Measurements from ENCODE around the gene TBCCD1. TPM values are rescaled to one million over a fixed set of nuclear protein-coding genes. Genes with fewer than 3 reads are reported as not detected.
A peak's percentile ranks its signal among the peaks of the same experiment; 100 is the strongest.
"Not testable (repeated sequence)": the region's sequence is repeated elsewhere in the genome, so short reads cannot be mapped to it uniquely, and the experiment has no call there.

Gene TBCCD1
- total RNA-seq, 3 donors from 2014 or later: 12.1 to 14.4 (median 12.4) TPM

DNA sequence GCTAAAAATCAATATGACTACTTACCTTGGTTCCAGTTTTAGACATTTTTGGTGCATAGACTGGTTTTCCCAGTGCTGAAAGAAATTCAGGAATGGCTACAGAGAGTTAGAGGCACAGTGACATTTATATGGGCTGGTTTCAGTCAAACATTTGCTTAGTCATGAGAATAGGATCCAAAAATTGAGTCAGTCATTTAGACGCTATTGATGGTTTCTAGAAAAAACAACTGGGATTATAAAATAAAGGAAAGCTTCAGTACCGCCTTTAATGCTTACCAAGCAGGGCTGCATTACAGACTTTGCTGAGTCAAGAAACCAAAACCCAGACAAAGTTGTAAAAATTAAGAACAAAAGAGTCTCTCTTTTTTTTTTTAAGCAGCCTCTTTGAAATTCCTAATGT lies 22.9 kb downstream of the TBCCD1 start, which contains the start of gene CRYGS:
Gene CRYGS (minus strand): TSS at position 100 of the 400 bp plus-strand sequence. CDS start 54 bp downstream, at position 46.
- ATAC-seq (no peak), DNase-seq (no peak)
- peaks cover 19% of the 10 kb centered on the region for H3K36me3 Mint-ChIP-seq (ENCODE audit: insufficient read depth)
- no peaks in the 10 kb centered on the region for H3K27me3 Mint-ChIP-seq (ENCODE audit: low read depth)
- no peaks in the 10 kb centered on the region for H3K9me3 Mint-ChIP-seq
- peaks cover 20% of the 10 kb centered on the region for H3K4me1 Mint-ChIP-seq (ENCODE audit: low read depth)
- no peak within 1 kb of the TSS for H3K4me3 Mint-ChIP-seq

DNA sequence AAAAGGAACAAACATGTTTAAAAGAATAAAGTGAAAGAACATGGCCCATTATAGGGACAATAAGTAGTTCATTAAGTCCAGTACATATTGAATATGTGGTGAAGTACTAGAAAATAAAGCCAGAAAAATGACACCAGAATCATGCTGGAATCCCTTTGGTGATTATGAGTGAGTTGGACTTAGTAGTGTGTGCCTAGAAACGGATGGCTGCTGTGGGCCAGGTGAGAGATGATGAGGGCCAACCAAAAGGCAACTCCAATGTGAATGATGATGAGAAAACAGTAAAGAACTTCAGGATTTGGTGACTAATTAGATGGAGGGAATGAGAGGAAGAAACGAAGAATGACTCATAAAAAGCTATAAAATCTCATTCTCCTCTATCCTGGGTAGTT lies 26.3 kb downstream of the TBCCD1 start:
- ATAC-seq: peak; percentile 4 to 15
- peaks cover 48% of the 10 kb centered on the region for H3K4me1 Mint-ChIP-seq (ENCODE audit: low read depth)

DNA sequence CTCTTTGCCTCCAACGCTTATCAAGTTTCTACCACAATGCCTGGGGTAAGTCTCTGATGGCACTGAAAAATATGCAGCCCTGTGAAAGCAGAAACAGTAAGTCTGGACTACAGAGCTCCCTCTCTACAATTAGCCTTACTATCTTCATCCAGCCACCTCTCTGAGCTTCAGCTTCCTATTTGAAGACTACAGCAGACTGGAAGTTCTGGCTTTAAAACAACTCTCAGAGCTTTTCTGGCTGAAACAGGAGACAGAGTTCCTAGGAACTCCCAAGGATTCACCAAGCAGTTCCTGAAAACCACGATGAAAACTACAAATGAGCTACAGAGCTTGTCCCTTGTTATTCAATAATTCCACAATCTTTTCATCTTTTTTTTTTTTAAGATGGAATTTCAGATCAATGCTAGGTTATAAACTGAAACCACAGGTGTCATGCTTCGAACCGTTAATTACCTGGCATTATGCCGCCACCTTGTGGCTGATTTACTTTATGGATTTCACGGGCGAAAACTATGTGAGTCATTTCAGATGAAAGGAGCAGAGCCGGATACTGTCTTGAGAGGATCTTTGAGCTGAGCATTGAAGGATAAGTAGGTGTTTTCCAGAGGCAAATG lies 26.8 kb downstream of the TBCCD1 start:
- H3K9me3 Mint-ChIP-seq: no peaks in the 10 kb centered on the region
- H3K4me3 Mint-ChIP-seq: no peak overlapping the region
- peak; percentile 66 to 75 for ATAC-seq
- DNase-seq: peak; percentile 82
- H3K4me1 Mint-ChIP-seq (ENCODE audit: low read depth): peaks cover 53% of the 10 kb centered on the region
- H3K27me3 Mint-ChIP-seq (ENCODE audit: low read depth): no peaks in the 10 kb centered on the region
- peaks cover 21% of the 10 kb centered on the region for H3K36me3 Mint-ChIP-seq (ENCODE audit: insufficient read depth)

More for the DNA sequence above, 26.3 kb downstream of the TBCCD1 start:
- no peaks in the 10 kb centered on the region for H3K27me3 Mint-ChIP-seq (ENCODE audit: low read depth)
- no peak overlapping the region for H3K4me3 Mint-ChIP-seq
- H3K36me3 Mint-ChIP-seq (ENCODE audit: insufficient read depth): peaks cover 21% of the 10 kb centered on the region
- no peaks in the 10 kb centered on the region for H3K9me3 Mint-ChIP-seq
- DNase-seq: no peak

DNA sequence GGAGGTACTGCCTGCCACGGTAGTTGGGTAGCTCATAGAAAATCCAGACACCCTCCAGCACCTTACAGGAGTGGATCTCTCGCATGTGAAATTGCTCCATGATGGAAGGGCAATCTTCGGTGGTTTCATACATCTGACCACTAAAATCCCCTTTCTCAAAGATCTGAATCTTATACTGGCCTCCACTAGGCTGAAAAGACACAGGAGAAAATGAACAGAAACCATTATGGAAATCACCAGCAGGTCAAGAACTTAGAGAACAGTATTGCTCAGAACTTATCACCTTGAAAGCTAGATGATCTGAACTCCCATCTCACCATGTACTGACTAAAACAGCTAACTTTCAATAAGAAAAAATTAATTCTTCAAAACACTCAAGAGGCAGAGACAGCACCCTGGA lies 28.4 kb downstream of the TBCCD1 start:
- Mint-ChIP-seq H3K4me1 (ENCODE audit: low read depth) (peaks cover 67% of the 10 kb centered on the region), H3K9me3 (no peaks in the 10 kb centered on the region), H3K4me3 (no peak overlapping the region), H3K27me3 (ENCODE audit: low read depth) (no peaks in the 10 kb centered on the region), H3K36me3 (ENCODE audit: insufficient read depth) (peaks cover 12% of the 10 kb centered on the region)
- DNase-seq (no peak), ATAC-seq (no peak)

DNA sequence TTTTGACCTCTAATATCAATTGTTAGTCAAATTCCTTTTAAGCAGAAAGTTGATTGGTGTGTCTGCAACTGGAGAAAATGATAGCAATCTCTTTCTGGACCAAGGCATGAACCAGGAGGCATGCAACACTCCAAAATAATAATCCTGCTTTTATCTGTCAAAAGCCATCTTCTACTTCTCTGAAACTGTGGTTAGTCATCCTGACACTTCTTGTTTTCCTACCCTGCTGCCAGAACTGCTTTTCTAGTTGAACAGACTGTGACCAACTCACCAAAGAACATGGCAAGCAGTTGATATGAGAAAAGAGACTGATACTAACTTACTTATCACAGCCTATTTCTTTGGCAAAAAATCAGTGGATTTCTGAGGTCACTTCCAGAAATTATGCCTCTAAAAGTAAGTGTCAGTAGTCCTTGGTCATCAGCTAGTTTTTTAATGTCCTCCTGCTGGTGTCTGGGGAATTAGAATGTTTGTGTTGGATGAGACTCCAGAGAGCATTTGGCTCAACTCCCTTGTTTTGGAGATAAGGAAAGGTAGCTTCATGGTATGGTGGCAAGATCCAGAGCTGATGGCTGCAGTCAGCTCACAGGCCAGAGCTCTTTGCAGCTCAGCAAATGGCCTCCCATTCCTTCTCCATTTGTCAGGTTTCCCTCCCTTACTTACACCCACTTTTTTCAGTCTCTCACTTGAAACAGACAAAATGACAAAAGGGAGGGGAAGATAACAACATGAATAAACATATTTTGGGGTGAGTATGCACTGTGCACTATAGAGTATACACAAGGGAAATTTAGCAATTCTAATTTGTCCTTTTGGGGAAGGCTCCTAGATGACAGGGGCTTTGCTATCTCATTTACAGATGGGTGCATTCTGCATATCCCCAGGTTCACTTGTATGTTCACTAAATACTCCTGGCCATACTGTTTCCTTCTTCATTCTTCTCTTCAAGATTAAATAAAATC lies 30.0 kb downstream of the TBCCD1 start:
- Mint-ChIP-seq H3K4me1 (ENCODE audit: low read depth) (peaks cover 82% of the 10 kb centered on the region), H3K36me3 (ENCODE audit: insufficient read depth) (peaks cover 6% of the 10 kb centered on the region), H3K4me3 (peak overlapping the region; percentile 7), H3K9me3 (no peaks in the 10 kb centered on the region), H3K27me3 (ENCODE audit: low read depth) (no peaks in the 10 kb centered on the region)
- peak; percentile 8 to 16 for ATAC-seq
- DNase-seq: no peak

DNA sequence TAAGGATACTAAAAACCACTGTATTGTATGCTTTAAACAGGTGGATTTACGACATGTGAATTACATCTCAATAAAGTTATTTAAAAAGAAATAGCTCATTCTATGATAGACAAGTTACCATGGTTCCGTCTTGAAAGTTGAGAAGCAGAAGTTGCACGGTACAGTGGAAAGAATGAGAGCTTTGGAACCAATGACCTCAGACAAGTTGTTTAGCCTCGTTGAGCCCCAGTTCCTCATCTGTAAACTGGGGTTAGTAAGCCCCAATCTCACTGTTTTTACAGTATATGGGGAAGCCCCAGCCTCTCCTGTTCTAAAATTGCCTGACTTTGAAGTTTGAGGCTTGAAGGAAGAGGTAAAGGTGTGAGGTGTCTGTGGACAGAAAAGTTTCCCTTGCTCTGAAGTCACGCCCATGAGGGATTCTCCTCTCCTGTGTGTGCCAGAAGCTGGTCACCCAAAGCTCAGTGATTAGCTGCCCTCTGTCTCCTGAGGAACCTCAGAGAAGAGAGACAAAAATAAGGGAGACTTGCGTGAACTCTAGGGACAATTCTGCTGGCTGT lies 32.9 kb downstream of the TBCCD1 start:
- Mint-ChIP-seq H3K4me1 (ENCODE audit: low read depth) (peaks cover 80% of the 10 kb centered on the region), H3K9me3 (no peaks in the 10 kb centered on the region), H3K36me3 (ENCODE audit: insufficient read depth) (peaks cover 10% of the 10 kb centered on the region), H3K4me3 (peak overlapping the region; percentile 59), H3K27me3 (ENCODE audit: low read depth) (no peaks in the 10 kb centered on the region)
- ATAC-seq (peak; percentile 84), DNase-seq (peak; percentile 29)

DNA sequence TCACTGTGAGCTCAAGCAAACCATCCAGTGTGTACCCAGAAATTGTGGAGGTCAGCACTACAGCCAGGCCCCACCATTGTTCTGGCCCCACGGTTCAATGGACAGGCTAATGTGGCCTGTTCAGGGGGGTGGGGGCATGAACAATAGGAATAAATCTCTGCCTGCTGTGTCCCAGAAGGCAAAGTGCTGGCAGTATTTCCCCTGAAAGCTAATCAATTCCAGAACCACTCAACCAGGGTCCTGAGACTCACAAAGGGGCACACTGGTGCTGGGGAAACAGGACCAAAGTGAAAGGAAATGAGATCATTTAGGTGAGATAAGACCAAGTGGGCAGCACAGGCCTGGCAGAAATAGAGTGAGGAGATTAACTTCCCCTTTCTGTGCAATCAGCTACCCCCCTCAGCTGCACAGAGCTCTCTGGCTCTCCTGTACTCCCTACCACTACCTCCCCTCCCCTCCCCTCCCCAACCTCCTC lies 34.5 kb downstream of the TBCCD1 start:
- H3K27me3 Mint-ChIP-seq (ENCODE audit: low read depth): no peaks in the 10 kb centered on the region
- ATAC-seq (no peak), DNase-seq (no peak)
- no peak overlapping the region for H3K4me3 Mint-ChIP-seq
- H3K36me3 Mint-ChIP-seq (ENCODE audit: insufficient read depth): peaks cover 10% of the 10 kb centered on the region
- H3K4me1 Mint-ChIP-seq (ENCODE audit: low read depth): peaks cover 81% of the 10 kb centered on the region
- no peaks in the 10 kb centered on the region for H3K9me3 Mint-ChIP-seq

DNA sequence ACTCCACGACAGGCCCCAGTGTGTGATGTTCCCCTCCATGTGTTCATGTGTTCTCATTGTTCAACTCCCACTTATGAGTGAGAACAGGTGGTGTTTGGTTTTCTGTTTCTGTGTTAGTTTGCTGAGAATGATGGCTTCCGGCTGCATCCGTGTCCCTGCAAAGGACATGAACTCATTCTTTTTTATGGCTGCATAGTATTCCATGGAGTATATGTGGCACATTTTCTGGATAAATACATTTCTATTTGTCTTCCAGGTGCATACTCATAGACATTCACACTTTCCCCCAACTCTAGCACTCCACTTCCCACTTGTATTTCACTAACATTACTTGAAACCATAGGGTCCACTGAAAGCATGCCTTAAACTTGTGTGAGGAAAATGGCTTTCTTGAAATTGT lies 35.4 kb downstream of the TBCCD1 start:
- not testable (repeated sequence) for ATAC-seq; H3K4me3 Mint-ChIP-seq; H3K27me3 Mint-ChIP-seq (ENCODE audit: low read depth); H3K9me3 Mint-ChIP-seq; DNase-seq; H3K36me3 Mint-ChIP-seq (ENCODE audit: insufficient read depth)
- H3K4me1 Mint-ChIP-seq (ENCODE audit: low read depth): peaks cover 71% of the 10 kb centered on the region

DNA sequence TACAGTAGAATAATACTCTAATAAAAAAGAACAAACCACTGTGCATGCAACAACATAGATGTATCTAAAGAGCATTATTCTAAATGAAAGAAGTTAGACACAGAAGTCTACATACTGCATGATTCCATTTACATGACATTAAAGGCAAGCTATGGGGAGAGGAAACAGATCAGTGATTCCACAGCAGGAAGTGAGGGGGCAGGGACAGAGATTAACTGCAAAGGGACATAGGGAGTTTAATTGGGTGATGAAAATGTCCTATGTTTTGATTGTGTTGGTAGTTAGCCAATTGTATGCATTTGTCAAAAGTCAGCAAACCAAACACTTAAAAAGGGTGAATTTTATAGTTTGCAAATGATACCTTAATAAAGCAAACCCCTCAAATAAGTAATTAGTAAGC lies 36.7 kb downstream of the TBCCD1 start:
- peaks cover 60% of the 10 kb centered on the region for H3K4me1 Mint-ChIP-seq (ENCODE audit: low read depth)
- H3K4me3 Mint-ChIP-seq: no peak overlapping the region
- peaks cover 8% of the 10 kb centered on the region for H3K36me3 Mint-ChIP-seq (ENCODE audit: insufficient read depth)
- ATAC-seq (no peak), DNase-seq (no peak)
- no peaks in the 10 kb centered on the region for H3K9me3 Mint-ChIP-seq
- no peaks in the 10 kb centered on the region for H3K27me3 Mint-ChIP-seq (ENCODE audit: low read depth)

DNA sequence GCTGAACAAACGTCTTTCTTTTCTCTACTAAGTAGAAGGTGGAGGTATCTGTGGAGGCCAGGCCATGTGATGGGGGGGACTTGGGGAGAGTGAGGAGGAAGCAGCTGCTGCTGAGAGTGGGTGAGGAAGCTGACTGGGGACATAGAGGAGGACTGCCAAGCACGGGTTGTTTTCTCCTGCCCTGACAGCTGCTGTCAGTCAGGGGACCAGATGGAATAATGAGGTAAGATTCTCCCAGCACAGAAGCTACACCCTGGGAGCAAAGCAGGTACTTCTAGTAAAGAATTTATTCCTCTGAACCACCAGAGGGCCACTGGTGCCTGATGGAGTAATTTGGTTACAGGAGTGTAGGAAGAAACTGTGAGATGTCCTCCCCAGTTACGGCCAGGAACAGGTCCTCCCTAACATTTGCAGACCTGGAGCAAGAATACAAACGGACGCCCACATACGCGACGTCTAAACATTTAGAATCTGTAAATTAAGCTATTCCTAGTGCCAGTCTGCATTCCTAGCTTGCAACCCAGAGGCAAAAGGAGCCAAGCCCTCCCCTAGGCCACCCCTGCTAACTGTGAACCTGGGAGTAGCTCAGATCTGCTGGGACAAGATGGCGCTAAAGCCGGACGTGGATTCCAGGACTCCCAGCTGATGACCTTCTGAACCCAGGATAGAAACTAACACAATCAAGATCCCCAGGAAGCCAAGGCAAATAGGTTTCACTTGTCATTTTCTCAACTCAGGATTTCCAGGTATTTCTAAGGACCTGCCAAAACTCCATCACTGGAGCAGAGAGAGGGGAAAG lies 37.7 kb downstream of the TBCCD1 start:
- Mint-ChIP-seq H3K4me3 (no peak overlapping the region), H3K4me1 (ENCODE audit: low read depth) (peaks cover 50% of the 10 kb centered on the region), H3K9me3 (no peaks in the 10 kb centered on the region), H3K36me3 (ENCODE audit: insufficient read depth) (peaks cover 8% of the 10 kb centered on the region), H3K27me3 (ENCODE audit: low read depth) (no peaks in the 10 kb centered on the region)
- no peak for DNase-seq
- ATAC-seq: no peak

DNA sequence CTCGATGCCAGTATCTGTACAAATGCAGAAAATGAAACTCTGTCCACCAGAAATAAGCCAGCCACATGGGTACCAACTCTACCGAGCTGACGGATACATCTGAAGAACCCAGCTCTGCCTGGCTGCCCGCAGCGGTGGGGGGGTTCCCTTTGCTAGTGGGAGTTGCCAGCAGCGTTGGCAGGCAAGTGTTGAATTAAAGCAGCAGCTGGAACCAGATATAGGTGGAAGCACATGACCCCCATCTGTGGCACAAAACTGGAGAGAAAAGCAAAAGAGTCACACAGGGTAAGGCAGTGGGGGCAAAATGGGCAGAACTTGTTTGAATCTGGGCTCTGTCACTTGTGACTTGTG lies 40.9 kb downstream of the TBCCD1 start:
- no peaks in the 10 kb centered on the region for H3K27me3 Mint-ChIP-seq (ENCODE audit: low read depth)
- peaks cover 4% of the 10 kb centered on the region for H3K36me3 Mint-ChIP-seq (ENCODE audit: insufficient read depth)
- ATAC-seq (no peak), DNase-seq (no peak)
- peaks cover 35% of the 10 kb centered on the region for H3K4me1 Mint-ChIP-seq (ENCODE audit: low read depth)
- no peaks in the 10 kb centered on the region for H3K9me3 Mint-ChIP-seq
- H3K4me3 Mint-ChIP-seq: no peak overlapping the region

DNA sequence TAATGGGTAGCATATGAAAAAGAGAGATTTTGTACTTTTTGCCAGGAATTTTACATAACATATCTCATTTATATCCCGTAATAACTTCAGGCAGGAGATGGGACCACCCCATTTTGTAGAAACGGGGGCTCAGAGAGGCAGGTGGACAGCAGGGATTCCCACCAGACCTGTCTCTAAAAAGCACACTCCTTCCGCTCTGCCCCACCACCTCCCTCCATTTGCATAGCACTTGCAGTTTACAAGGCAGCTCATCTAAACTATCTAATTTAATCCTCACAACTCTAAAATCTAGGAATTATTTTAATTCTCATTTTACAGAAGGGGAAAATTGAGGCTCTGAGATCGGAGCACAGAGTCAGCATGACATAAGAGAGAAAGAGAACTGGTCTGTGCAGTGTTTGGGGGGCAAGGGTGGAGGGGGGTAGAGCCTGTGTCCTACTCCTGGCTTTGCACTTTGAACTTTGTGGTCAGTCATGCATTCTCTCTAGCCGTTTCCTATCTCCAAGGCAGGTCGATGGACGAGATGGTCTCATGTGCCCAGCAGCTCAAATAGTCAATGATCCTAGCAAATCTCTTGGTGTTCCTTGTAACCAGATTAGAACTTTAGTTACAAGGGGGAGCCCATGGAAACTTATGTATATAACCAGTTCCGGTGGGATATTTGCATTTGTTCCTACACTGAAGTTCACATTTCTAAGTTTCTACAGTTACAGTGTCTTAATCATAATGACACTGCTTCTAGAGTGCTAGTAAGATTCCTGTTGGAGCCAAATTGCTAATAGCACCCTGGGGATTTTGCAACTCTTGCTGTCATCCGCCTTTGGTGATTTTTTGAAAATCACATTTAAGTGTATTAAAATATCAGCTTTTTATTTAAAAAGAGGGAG lies 41.5 kb downstream of the TBCCD1 start:
- peaks cover 4% of the 10 kb centered on the region for H3K36me3 Mint-ChIP-seq (ENCODE audit: insufficient read depth)
- H3K4me1 Mint-ChIP-seq (ENCODE audit: low read depth): peaks cover 37% of the 10 kb centered on the region
- DNase-seq (no peak), ATAC-seq (no peak)
- H3K4me3 Mint-ChIP-seq: no peak overlapping the region
- H3K27me3 Mint-ChIP-seq (ENCODE audit: low read depth): no peaks in the 10 kb centered on the region
- no peaks in the 10 kb centered on the region for H3K9me3 Mint-ChIP-seq

DNA sequence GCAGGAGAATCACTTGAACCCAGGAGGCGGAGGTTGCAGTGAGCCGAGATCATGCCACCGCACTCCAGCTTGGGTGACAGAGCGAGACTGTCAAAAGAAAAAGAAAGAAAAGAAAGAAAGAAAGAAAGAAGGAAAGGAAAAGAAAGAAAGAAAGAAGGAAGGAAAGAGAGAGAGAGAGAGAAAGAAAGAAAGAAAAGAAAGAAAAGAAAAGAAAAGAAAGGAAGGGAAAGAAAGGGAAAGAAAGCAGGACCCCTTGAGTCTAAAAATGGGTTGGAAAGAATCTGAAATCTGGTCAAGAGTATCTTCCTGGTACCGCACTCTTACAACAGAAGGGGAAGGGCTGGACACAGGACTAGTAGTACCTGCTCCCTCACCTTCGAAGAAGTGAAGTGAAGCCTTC lies 42.5 kb downstream of the TBCCD1 start:
- ATAC-seq: no peak
- Mint-ChIP-seq H3K36me3 (ENCODE audit: insufficient read depth) (peaks cover 4% of the 10 kb centered on the region), H3K4me1 (ENCODE audit: low read depth) (peaks cover 41% of the 10 kb centered on the region)

More for the DNA sequence above, 42.5 kb downstream of the TBCCD1 start:
- DNase-seq: no peak
- H3K4me3 Mint-ChIP-seq: no peak overlapping the region
- H3K9me3 Mint-ChIP-seq: no peaks in the 10 kb centered on the region
- H3K27me3 Mint-ChIP-seq (ENCODE audit: low read depth): no peaks in the 10 kb centered on the region

All from activated T-cell treated with anti-CD3 and anti-CD28 coated beads, Interleukin-2, amount 50 U/mL, for 4 hours (primary cell).